ENCODE data around the gene PLRG1.

GRCh38 chr4:154490583-154491340 is 59.4 kb downstream of the PLRG1 start:
- no peak for TF ChIP-seq POLR2AphosphoS5 (IDR thresholded peaks at IDR 0.05)
- no peak for TF ChIP-seq CTCF (IDR thresholded peaks at IDR 0.05)

All from esophagus muscularis mucosa (tissue), 3 donors.